ENCODE results near the gene DIP2C. TPM values are rescaled to one million over a fixed set of nuclear protein-coding genes. Genes with fewer than 3 reads are reported as not detected.

The DIP2C gene
- total RNA-seq, 1 experiment from 2014 or later: 11.0 TPM

DNA sequence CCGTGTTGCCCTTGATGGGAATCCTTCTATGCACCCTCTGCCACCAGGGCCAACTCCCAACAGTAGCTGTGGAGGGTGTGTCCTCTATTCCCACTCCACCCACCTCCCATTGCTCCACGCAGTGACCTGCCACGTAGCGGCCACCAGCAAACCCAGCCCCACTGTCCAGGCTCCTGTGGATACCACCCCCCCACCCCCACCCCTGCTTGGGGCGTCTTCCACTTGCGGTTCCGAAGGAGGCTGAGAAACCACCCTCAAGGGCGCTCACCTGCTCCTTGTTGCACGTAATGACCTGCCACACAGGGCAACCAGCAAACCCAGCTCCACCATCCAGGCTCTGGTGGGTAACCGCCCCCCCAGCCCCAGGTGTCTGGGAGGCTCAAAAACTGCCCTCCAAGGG is 72.0 kb downstream of the DIP2C start (continued):
- TF ChIP-seq, protein P1, sequence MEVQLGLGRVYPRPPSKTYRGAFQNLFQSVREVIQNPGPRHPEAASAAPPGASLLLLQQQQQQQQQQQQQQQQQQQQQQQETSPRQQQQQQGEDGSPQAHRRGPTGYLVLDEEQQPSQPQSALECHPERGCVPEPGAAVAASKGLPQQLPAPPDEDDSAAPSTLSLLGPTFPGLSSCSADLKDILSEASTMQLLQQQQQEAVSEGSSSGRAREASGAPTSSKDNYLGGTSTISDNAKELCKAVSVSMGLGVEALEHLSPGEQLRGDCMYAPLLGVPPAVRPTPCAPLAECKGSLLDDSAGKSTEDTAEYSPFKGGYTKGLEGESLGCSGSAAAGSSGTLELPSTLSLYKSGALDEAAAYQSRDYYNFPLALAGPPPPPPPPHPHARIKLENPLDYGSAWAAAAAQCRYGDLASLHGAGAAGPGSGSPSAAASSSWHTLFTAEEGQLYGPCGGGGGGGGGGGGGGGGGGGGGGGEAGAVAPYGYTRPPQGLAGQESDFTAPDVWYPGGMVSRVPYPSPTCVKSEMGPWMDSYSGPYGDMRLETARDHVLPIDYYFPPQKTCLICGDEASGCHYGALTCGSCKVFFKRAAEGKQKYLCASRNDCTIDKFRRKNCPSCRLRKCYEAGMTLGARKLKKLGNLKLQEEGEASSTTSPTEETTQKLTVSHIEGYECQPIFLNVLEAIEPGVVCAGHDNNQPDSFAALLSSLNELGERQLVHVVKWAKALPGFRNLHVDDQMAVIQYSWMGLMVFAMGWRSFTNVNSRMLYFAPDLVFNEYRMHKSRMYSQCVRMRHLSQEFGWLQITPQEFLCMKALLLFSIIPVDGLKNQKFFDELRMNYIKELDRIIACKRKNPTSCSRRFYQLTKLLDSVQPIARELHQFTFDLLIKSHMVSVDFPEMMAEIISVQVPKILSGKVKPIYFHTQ (CRISPR knock-in tag; IDR thresholded peaks at IDR 0.05): no peak
- TF ChIP-seq TCF7 (CRISPR knock-in tag; IDR thresholded peaks at IDR 0.05; ENCODE audit: low read depth) (no peak), EMX1 (CRISPR knock-in tag; IDR thresholded peaks at IDR 0.05) (no peak), CREM (CRISPR knock-in tag; IDR thresholded peaks at IDR 0.05) (no peak), ZNF219 (CRISPR knock-in tag; IDR thresholded peaks at IDR 0.05; ENCODE audit: borderline replicate concordance) (no peak), ZNF423 (CRISPR knock-in tag; IDR thresholded peaks at IDR 0.05) (no peak)
- TF ChIP-seq, protein P2, sequence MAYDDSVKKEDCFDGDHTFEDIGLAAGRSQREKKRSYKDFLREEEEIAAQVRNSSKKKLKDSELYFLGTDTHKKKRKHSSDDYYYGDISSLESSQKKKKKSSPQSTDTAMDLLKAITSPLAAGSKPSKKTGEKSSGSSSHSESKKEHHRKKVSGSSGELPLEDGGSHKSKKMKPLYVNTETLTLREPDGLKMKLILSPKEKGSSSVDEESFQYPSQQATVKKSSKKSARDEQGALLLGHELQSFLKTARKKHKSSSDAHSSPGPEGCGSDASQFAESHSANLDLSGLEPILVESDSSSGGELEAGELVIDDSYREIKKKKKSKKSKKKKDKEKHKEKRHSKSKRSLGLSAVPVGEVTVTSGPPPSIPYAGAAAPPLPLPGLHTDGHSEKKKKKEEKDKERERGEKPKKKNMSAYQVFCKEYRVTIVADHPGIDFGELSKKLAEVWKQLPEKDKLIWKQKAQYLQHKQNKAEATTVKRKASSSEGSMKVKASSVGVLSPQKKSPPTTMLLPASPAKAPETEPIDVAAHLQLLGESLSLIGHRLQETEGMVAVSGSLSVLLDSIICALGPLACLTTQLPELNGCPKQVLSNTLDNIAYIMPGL (CRISPR knock-in tag; IDR thresholded peaks at IDR 0.05): no peak

DNA sequence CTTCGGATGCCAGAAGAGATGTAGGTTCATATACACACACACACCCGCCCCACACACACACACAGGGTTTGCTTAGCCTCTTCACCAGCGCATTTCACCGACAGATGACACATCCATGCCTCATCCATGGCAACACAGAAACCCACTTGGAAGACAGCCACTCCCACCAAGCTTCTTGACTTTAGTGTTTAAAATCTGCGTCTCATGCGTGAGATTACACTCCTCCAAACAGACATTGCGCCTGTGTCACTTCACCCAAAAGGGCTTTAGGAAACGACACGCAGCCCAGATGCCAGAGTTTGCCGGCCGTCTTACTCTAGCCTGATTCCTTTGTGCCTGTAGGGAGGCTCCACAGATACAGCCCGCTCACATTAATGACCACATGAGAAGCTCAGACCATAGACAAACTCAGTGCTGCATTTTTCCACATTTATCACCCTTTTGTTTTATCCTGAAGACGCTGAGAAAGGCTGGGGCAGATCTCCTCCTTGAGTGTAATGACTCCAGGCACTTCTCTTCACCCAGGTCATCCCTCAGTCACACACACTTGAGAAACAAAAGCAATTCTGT is 73.8 kb downstream of the DIP2C start:
- no peak overlapping the region for H3K4me3 Mint-ChIP-seq
- no peaks in the 10 kb centered on the region for H3K36me3 Mint-ChIP-seq
- no peaks in the 10 kb centered on the region for H3K27me3 Mint-ChIP-seq (ENCODE audit: low read depth)
- no peak for ATAC-seq
- ChIA-PET CTCF (no interaction called here), POLR2A (no interaction called here)
- no peaks in the 10 kb centered on the region for H3K9me3 Mint-ChIP-seq
- peaks cover 52% of the 10 kb centered on the region for H3K4me1 Mint-ChIP-seq
- peak overlapping the region; percentile 61 for H3K27ac Mint-ChIP-seq
- no peak for DNase-seq (ENCODE audit: low spot score)
- TF ChIP-seq, protein P3, sequence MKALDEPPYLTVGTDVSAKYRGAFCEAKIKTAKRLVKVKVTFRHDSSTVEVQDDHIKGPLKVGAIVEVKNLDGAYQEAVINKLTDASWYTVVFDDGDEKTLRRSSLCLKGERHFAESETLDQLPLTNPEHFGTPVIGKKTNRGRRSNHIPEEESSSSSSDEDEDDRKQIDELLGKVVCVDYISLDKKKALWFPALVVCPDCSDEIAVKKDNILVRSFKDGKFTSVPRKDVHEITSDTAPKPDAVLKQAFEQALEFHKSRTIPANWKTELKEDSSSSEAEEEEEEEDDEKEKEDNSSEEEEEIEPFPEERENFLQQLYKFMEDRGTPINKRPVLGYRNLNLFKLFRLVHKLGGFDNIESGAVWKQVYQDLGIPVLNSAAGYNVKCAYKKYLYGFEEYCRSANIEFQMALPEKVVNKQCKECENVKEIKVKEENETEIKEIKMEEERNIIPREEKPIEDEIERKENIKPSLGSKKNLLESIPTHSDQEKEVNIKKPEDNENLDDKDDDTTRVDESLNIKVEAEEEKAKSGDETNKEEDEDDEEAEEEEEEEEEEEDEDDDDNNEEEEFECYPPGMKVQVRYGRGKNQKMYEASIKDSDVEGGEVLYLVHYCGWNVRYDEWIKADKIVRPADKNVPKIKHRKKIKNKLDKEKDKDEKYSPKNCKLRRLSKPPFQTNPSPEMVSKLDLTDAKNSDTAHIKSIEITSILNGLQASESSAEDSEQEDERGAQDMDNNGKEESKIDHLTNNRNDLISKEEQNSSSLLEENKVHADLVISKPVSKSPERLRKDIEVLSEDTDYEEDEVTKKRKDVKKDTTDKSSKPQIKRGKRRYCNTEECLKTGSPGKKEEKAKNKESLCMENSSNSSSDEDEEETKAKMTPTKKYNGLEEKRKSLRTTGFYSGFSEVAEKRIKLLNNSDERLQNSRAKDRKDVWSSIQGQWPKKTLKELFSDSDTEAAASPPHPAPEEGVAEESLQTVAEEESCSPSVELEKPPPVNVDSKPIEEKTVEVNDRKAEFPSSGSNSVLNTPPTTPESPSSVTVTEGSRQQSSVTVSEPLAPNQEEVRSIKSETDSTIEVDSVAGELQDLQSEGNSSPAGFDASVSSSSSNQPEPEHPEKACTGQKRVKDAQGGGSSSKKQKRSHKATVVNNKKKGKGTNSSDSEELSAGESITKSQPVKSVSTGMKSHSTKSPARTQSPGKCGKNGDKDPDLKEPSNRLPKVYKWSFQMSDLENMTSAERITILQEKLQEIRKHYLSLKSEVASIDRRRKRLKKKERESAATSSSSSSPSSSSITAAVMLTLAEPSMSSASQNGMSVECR (CRISPR knock-in tag; IDR thresholded peaks at IDR 0.05; ENCODE audit: borderline replicate concordance): no peak
- TF ChIP-seq, protein P4, sequence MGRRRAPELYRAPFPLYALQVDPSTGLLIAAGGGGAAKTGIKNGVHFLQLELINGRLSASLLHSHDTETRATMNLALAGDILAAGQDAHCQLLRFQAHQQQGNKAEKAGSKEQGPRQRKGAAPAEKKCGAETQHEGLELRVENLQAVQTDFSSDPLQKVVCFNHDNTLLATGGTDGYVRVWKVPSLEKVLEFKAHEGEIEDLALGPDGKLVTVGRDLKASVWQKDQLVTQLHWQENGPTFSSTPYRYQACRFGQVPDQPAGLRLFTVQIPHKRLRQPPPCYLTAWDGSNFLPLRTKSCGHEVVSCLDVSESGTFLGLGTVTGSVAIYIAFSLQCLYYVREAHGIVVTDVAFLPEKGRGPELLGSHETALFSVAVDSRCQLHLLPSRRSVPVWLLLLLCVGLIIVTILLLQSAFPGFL (CRISPR knock-in tag; IDR thresholded peaks at IDR 0.05; ENCODE audit: borderline replicate concordance): no peak
- TF ChIP-seq, protein P5, sequence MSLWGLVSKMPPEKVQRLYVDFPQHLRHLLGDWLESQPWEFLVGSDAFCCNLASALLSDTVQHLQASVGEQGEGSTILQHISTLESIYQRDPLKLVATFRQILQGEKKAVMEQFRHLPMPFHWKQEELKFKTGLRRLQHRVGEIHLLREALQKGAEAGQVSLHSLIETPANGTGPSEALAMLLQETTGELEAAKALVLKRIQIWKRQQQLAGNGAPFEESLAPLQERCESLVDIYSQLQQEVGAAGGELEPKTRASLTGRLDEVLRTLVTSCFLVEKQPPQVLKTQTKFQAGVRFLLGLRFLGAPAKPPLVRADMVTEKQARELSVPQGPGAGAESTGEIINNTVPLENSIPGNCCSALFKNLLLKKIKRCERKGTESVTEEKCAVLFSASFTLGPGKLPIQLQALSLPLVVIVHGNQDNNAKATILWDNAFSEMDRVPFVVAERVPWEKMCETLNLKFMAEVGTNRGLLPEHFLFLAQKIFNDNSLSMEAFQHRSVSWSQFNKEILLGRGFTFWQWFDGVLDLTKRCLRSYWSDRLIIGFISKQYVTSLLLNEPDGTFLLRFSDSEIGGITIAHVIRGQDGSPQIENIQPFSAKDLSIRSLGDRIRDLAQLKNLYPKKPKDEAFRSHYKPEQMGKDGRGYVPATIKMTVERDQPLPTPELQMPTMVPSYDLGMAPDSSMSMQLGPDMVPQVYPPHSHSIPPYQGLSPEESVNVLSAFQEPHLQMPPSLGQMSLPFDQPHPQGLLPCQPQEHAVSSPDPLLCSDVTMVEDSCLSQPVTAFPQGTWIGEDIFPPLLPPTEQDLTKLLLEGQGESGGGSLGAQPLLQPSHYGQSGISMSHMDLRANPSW (CRISPR knock-in tag; conservative IDR thresholded peaks at IDR 0.05; ENCODE audit: low read depth): no peak
- no peak for TF ChIP-seq HMGA2 (CRISPR knock-in tag; IDR thresholded peaks at IDR 0.05)
- TF ChIP-seq ZNF138 (CRISPR knock-in tag; conservative IDR thresholded peaks at IDR 0.05): no peak
- TF ChIP-seq EMX1 (CRISPR knock-in tag; IDR thresholded peaks at IDR 0.05): no peak
- TF ChIP-seq RORB (CRISPR knock-in tag; IDR thresholded peaks at IDR 0.05): no peak
- TF ChIP-seq, protein P6, sequence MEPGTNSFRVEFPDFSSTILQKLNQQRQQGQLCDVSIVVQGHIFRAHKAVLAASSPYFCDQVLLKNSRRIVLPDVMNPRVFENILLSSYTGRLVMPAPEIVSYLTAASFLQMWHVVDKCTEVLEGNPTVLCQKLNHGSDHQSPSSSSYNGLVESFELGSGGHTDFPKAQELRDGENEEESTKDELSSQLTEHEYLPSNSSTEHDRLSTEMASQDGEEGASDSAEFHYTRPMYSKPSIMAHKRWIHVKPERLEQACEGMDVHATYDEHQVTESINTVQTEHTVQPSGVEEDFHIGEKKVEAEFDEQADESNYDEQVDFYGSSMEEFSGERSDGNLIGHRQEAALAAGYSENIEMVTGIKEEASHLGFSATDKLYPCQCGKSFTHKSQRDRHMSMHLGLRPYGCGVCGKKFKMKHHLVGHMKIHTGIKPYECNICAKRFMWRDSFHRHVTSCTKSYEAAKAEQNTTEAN (CRISPR knock-in tag; IDR thresholded peaks at IDR 0.05): no peak
- no peak for TF ChIP-seq TP53 (CRISPR knock-in tag; IDR thresholded peaks at IDR 0.05)
- TF ChIP-seq, protein P7, sequence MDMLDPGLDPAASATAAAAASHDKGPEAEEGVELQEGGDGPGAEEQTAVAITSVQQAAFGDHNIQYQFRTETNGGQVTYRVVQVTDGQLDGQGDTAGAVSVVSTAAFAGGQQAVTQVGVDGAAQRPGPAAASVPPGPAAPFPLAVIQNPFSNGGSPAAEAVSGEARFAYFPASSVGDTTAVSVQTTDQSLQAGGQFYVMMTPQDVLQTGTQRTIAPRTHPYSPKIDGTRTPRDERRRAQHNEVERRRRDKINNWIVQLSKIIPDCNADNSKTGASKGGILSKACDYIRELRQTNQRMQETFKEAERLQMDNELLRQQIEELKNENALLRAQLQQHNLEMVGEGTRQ (CRISPR knock-in tag; IDR thresholded peaks at IDR 0.05): no peak
- no peak for TF ChIP-seq KAT7 (CRISPR knock-in tag; IDR thresholded peaks at IDR 0.05; ENCODE audit: borderline replicate concordance)
- TF ChIP-seq CREB1 (CRISPR knock-in tag; IDR thresholded peaks at IDR 0.05): no peak
- TF ChIP-seq, protein P8, sequence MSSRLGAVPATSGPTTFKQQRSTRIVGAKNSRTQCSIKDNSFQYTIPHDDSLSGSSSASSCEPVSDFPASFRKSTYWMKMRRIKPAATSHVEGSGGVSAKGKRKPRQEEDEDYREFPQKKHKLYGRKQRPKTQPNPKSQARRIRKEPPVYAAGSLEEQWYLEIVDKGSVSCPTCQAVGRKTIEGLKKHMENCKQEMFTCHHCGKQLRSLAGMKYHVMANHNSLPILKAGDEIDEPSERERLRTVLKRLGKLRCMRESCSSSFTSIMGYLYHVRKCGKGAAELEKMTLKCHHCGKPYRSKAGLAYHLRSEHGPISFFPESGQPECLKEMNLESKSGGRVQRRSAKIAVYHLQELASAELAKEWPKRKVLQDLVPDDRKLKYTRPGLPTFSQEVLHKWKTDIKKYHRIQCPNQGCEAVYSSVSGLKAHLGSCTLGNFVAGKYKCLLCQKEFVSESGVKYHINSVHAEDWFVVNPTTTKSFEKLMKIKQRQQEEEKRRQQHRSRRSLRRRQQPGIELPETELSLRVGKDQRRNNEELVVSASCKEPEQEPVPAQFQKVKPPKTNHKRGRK (CRISPR knock-in tag; IDR thresholded peaks at IDR 0.05; ENCODE audit: borderline replicate concordance): no peak

All from WTC11 (cell line).